ES-I3 (cell line): Measurements from ENCODE around the gene MYH15.

Experiments used
- H3K36me3 ChIP-seq: 2 replicates; pipeline ENCODE4 v1.6.1; 2013; ENCODE audit warnings: mild to moderate bottlenecking, low read length, control low read depth, moderate library complexity; ENCODE audit not compliant: insufficient read depth
- H3K4me1 ChIP-seq: 2 replicates; pipeline ENCODE4 v1.6.1; 2013; ENCODE audit warnings: mild to moderate bottlenecking, control low read depth, low read length; ENCODE audit not compliant: insufficient read depth
- H3K9ac ChIP-seq: 2 replicates; pipeline ENCODE4 v1.6.1; 2013; ENCODE audit warnings: low read depth, mild to moderate bottlenecking, low read length, moderate library complexity
- H3K9me3 ChIP-seq: 2 replicates; pipeline ENCODE4 v1.6.1; 2013; ENCODE audit warnings: mild to moderate bottlenecking, low read length, moderate library complexity; ENCODE audit not compliant: control insufficient read depth, insufficient read depth

Gene MYH15

DNA sequence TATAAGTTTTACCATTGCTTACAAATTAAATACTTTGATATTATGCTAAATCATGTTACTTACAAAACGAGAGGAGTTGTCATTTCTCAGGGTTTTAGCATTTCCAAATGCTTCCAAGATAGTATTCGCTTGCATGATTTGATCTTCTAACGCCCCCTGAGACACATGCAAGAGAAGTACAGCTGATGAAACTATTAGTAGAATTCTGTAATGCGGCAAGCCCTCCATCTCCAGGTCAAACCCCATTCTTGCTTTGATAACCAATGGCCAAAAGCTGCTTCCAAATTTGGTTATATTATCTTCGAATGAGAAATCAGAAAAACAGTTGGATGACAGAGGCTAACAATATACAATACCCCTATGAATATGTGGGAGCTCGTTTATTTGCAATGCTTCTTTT, 14.7 kb downstream of the MYH15 start:
- no peak overlapping the region for H3K9ac ChIP-seq
- no peaks in the 10 kb centered on the region for H3K9me3 ChIP-seq
- no peaks in the 10 kb centered on the region for H3K36me3 ChIP-seq
- H3K4me1 ChIP-seq, result no peaks in the 10 kb centered on the region

DNA sequence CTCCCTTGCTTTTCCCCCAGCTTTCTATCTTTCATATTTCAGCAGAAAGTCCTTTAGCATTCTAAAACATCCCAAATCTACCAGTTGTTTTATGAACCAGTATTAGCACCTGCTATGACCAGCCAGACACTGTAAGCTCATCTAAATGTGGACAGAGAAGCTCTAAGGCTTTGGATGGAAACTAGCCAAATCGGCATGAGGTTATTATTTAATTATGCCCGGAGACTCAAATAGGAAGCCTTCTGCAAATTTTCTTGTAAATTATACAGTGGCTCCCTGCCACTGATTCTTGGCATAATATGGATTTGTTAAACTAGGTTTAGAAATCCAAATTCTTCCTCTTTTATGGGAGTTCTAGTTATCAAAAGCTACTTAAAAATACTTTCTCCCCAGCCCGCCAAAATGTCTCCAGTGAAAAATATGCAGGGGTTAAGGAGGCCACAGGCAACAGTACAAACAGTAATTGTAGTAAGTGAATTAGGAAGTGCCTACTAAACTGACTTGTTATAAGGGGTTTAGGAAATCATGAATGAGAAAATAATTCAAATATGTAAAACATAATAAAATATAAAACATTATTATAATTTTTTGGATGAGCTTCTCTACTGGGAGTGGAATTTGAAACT, 15.4 kb downstream of the MYH15 start:
- H3K9me3 ChIP-seq, result no peaks in the 10 kb centered on the region
- no peaks in the 10 kb centered on the region for H3K36me3 ChIP-seq
- H3K9ac ChIP-seq, result no peak overlapping the region
- no peaks in the 10 kb centered on the region for H3K4me1 ChIP-seq

DNA sequence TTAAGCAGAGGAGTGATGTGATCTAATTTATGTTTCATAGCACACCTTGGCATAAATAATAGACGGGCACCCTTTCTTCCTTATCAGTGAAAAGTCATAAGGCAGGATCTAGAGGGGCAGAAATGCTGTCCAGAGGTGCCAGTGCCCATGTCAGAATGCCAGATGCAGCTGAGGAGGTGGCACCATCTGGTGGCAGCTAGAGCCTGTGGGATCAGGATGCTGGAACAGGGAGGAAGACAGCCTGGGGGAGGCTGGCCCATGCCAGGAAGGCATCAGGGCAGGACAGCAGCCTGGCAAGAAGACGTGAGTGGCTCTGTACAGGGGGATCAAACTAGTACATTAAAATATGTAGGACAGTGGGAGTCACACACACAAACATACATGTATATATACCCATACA, 16.5 kb downstream of the MYH15 start:
- Histone ChIP-seq H3K9me3 (no peaks in the 10 kb centered on the region), H3K4me1 (no peaks in the 10 kb centered on the region), H3K9ac (no peak overlapping the region), H3K36me3 (no peaks in the 10 kb centered on the region)

DNA sequence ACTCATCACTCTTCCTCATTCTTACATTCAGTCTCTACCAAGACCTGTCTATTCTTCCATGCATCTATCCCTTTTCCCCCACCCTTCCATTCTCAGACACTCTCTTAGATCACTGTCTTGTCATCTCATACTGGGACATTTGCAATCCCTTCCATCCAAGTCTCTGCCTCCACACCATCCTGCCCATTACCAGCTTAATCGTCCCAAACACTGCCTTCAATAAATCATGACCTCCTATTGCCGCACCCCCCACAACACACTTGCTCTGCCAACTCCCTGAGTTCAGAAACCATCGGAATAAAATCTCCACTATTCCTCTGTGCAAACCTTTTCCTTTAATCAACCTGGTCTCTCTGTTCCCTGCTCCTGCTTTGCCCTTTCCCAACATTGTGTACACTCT, 18.9 kb downstream of the MYH15 start:
- Histone ChIP-seq H3K4me1 (peaks cover 6% of the 10 kb centered on the region), H3K36me3 (no peaks in the 10 kb centered on the region), H3K9ac (no peak overlapping the region), H3K9me3 (no peaks in the 10 kb centered on the region)

DNA sequence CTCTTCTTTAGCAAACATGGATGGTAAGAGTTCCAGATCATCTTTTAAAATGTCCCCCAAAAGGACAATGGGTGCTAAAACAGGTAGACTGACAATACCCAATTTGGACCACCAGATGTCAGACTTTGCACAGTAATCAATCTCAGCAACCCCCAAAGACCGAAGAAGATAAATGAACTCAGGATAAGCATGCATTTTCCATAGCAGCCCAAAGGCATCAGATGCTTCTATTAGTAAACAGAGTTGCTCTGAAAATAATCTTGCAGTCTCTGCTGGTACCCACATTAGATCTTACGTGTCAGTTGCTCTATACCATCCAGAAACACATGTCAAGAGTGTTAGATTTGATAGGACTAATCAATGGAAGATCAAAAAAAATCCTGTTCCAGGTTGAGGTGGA, 20.6 kb downstream of the MYH15 start:
- Histone ChIP-seq H3K36me3 (no peaks in the 10 kb centered on the region), H3K9ac (no peak overlapping the region), H3K9me3 (no peaks in the 10 kb centered on the region), H3K4me1 (peaks cover 20% of the 10 kb centered on the region)

DNA sequence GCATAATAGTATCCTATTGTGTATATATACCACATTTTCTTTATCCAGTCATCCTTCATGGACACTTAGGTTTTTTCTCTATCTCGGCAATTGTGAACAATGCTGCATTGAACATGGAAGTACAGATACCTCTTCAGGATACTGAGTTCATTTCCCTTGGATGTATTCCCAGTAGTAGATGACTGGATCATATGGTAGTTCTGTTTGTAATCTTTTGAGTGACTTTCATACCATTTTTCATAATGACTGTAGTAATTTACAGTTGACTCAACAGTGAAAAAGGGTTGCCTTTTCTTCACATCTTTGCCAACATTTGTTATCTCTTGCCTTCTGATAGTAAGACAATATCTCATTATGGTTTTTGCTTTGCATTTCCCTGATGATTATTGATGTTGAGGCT, 21.8 kb downstream of the MYH15 start:
- Histone ChIP-seq H3K36me3 (no peaks in the 10 kb centered on the region), H3K9ac (no peak overlapping the region), H3K4me1 (peaks cover 23% of the 10 kb centered on the region), H3K9me3 (no peaks in the 10 kb centered on the region)

GRCh38 chr3:108487439-108487838, 23.0 kb downstream of the MYH15 start:
- peaks cover 23% of the 10 kb centered on the region for H3K4me1 ChIP-seq

GRCh38 chr3:108486941-108487340, 23.5 kb downstream of the MYH15 start:
- H3K9ac ChIP-seq, result no peak overlapping the region
- H3K4me1 ChIP-seq, result peaks cover 23% of the 10 kb centered on the region
- H3K36me3 ChIP-seq, result no peaks in the 10 kb centered on the region
- H3K9me3 ChIP-seq, result no peaks in the 10 kb centered on the region

More at GRCh38 chr3:108487439-108487838, 23.0 kb downstream of the MYH15 start:
- Histone ChIP-seq H3K9me3 (no peaks in the 10 kb centered on the region), H3K9ac (no peak overlapping the region), H3K36me3 (no peaks in the 10 kb centered on the region)

DNA sequence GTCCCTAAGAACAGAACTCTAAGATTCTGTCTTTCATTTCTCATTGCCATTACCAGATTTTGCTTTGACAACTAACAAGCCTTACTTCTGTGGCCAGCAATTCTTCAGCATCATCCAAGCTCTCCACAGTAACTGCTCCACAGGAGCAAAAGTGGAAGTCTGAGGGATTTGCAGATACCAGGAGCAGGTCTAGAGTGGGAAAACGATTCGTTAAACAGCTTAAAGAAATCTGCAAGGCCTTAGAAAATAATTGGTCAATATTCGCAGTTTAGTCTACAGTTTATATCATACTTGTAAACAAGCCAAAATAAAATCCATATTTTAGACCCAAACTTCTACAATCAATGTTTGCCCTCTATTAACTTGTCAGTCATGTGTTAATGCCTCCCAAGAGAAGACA, 24.1 kb downstream of the MYH15 start:
- Histone ChIP-seq H3K9ac (no peak overlapping the region), H3K36me3 (no peaks in the 10 kb centered on the region), H3K9me3 (no peaks in the 10 kb centered on the region), H3K4me1 (peaks cover 23% of the 10 kb centered on the region)

- Histone ChIP-seq H3K4me1 (peaks cover 23% of the 10 kb centered on the region), H3K9me3 (no peaks in the 10 kb centered on the region), H3K9ac (no peak overlapping the region), H3K36me3 (no peaks in the 10 kb centered on the region)
Observed at GRCh38 chr3:108485146-108485545, 25.2 kb downstream of the MYH15 start.

DNA sequence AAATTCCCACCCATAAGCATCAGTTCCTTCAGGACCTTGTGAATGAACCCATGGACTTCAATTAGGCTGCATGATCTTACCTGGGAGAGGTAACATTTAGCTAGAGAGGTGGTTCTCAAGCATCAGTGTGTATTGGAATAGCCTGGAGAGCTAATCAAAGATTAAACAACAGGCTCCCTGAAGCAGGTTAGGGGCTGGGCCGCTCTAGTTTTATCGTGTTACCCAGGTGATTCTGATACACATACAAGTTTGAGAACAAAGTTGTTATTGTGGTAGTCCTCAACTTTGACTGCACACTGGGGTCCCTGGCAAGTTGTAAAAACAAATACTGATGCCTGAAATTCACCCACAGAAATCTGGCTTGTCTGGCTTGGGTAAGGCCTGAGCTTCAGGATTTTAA, 31.2 kb downstream of the MYH15 start:
- Histone ChIP-seq H3K4me1 (no peaks in the 10 kb centered on the region), H3K36me3 (no peaks in the 10 kb centered on the region), H3K9ac (no peak overlapping the region), H3K9me3 (no peaks in the 10 kb centered on the region)

DNA sequence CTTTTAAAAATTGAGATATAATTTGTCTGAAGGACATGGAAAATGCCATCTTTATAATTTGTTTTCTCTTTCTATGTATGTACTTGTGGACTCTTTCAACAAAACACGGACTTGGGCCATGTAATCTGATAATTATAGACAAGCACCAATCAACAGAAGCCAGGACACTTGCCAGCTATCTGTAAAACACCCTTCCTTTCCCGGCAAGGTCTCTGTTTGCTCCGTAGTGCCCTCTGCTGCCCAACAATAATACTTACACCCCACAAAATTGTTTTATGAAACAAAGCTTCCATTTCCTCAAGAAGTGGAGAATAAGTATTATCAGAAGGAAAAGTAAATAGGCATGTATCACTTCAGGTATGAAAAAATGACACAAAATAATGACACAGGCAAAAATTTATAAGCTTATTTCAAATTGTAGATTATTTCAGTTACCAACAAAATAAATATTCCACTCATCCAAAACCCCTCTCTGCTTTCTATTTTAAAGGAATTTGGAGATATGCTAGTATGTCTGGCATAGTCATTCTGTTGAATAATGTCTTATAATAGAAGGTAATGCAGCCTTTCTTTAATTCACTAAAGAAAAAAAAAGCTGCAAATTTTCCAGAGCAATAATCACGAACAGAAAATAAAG, 32.8 kb downstream of the MYH15 start:
- Histone ChIP-seq H3K4me1 (no peaks in the 10 kb centered on the region; the same call in 1 of the 2 replicates), H3K9ac (no peak overlapping the region)

GRCh38 chr3:108475220-108475782, 35.1 kb downstream of the MYH15 start:
- no peaks in the 10 kb centered on the region for H3K36me3 ChIP-seq
- H3K9ac ChIP-seq, result no peak overlapping the region
- H3K4me1 ChIP-seq, result peaks cover 12% of the 10 kb centered on the region
- H3K9me3 ChIP-seq, result no peaks in the 10 kb centered on the region

More for the DNA sequence above, 32.8 kb downstream of the MYH15 start:
- Histone ChIP-seq H3K9me3 (no peaks in the 10 kb centered on the region), H3K36me3 (no peaks in the 10 kb centered on the region)

DNA sequence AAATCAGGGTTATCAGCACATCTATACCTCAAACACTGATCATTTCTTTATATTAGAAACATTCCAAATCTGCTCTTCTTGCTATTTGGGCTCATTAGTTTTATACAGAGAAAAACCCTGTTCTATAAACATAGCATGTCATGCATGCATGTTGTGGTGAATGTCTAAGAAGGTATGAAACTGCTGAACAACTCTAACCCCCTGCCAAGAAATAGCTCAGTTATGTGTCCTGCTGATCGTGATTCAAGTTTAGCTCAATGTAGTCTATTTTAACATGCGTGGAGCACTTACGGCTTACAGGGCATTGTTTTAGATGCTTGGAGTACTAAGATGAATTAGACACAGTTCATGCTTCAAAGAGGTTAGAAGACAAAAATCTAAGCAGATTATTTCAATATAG, 35.8 kb downstream of the MYH15 start:
- Histone ChIP-seq H3K9me3 (no peaks in the 10 kb centered on the region), H3K4me1 (peaks cover 12% of the 10 kb centered on the region), H3K9ac (no peak overlapping the region), H3K36me3 (no peaks in the 10 kb centered on the region)

DNA sequence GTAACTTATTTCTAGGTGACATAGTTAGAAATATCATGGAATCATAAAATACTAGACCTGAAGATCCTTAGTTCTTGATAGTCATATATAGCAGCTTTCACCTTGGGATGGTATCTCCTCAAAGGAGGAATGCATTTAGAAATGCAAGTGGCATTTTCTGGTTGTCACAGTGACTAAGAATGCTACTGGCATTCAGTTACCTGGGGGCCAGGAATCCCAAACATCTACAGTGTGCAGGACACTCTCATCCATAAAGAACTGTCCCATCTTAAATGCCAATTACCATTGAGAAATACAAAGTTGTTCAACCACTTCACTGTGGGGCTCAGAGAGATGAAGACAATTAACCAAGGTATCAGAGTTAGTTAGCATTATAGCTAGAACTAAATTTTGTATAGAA, 36.7 kb downstream of the MYH15 start:
- Histone ChIP-seq H3K4me1 (peaks cover 12% of the 10 kb centered on the region), H3K36me3 (no peaks in the 10 kb centered on the region), H3K9me3 (no peaks in the 10 kb centered on the region), H3K9ac (no peak overlapping the region)
